ENCODE data around the gene MAP2.
A peak's percentile ranks its signal among the peaks of the same experiment; 100 is the strongest.

MAP2 gene

GRCh38 chr2:209382775-209383174 lies 41.1 kb upstream of the MAP2 start:
- H3K79me2 ChIP-seq (ENCODE audit: insufficient read depth, low read depth) = no peaks in the 10 kb centered on the region
- H3K4me3 ChIP-seq (IDR thresholded peaks at IDR 0.05; ENCODE audit: insufficient read depth, low read depth, low read length) = no peak overlapping the region
- H4K20me1 ChIP-seq (ENCODE audit: insufficient read depth) = no peaks in the 10 kb centered on the region
- no peak overlapping the region for H3K4me2 ChIP-seq
- no peak overlapping the region for H3K27ac ChIP-seq
- no peak overlapping the region; the same call in 1 of the 2 replicates for H2AFZ ChIP-seq (ENCODE audit: low read depth)
- no peak overlapping the region for H3K9ac ChIP-seq
- no peak for TF ChIP-seq CTCF (conservative IDR thresholded peaks at IDR 0.05; ENCODE audit: low read depth, low read length)
- H3K36me3 ChIP-seq (ENCODE audit: insufficient read depth) = no peaks in the 10 kb centered on the region
- no peaks in the 10 kb centered on the region for H3K27me3 ChIP-seq (ENCODE audit: insufficient read depth, low read depth)
- peaks cover 9% of the 10 kb centered on the region for H3K4me1 ChIP-seq (ENCODE audit: low read depth, poor library complexity, severe bottlenecking)

GRCh38 chr2:209383212-209383611 lies 40.6 kb upstream of the MAP2 start:
- Histone ChIP-seq H2AFZ (ENCODE audit: low read depth) (peak overlapping the region; percentile 39; the same call in 1 of the 2 replicates), H3K79me2 (ENCODE audit: insufficient read depth, low read depth) (no peaks in the 10 kb centered on the region), H3K4me1 (ENCODE audit: low read depth, poor library complexity, severe bottlenecking) (peaks cover 9% of the 10 kb centered on the region), H3K4me3 (IDR thresholded peaks at IDR 0.05; ENCODE audit: insufficient read depth, low read depth, low read length) (no peak overlapping the region), H3K27me3 (ENCODE audit: insufficient read depth, low read depth) (no peaks in the 10 kb centered on the region), H3K36me3 (ENCODE audit: insufficient read depth) (no peaks in the 10 kb centered on the region), H4K20me1 (ENCODE audit: insufficient read depth) (no peaks in the 10 kb centered on the region), H3K4me2 (no peak overlapping the region), H3K9ac (no peak overlapping the region), H3K27ac (no peak overlapping the region; the same call in 1 of the 2 replicates)
- no peak for TF ChIP-seq CTCF (conservative IDR thresholded peaks at IDR 0.05; ENCODE audit: low read depth, low read length)

- Histone ChIP-seq H3K27ac (no peak overlapping the region), H3K27me3 (ENCODE audit: insufficient read depth, low read depth) (no peaks in the 10 kb centered on the region), H3K36me3 (ENCODE audit: insufficient read depth) (no peaks in the 10 kb centered on the region), H4K20me1 (ENCODE audit: insufficient read depth) (no peaks in the 10 kb centered on the region), H3K4me1 (ENCODE audit: low read depth, poor library complexity, severe bottlenecking) (peaks cover 9% of the 10 kb centered on the region), H2AFZ (ENCODE audit: low read depth) (no peak overlapping the region), H3K4me3 (IDR thresholded peaks at IDR 0.05; ENCODE audit: insufficient read depth, low read depth, low read length) (no peak overlapping the region), H3K79me2 (ENCODE audit: insufficient read depth, low read depth) (no peaks in the 10 kb centered on the region), H3K4me2 (no peak overlapping the region), H3K9ac (no peak overlapping the region)
- TF ChIP-seq CTCF (conservative IDR thresholded peaks at IDR 0.05; ENCODE audit: low read depth, low read length) = no peak
Measured at GRCh38 chr2:209387389-209387788, 36.5 kb upstream of the MAP2 start.

DNA sequence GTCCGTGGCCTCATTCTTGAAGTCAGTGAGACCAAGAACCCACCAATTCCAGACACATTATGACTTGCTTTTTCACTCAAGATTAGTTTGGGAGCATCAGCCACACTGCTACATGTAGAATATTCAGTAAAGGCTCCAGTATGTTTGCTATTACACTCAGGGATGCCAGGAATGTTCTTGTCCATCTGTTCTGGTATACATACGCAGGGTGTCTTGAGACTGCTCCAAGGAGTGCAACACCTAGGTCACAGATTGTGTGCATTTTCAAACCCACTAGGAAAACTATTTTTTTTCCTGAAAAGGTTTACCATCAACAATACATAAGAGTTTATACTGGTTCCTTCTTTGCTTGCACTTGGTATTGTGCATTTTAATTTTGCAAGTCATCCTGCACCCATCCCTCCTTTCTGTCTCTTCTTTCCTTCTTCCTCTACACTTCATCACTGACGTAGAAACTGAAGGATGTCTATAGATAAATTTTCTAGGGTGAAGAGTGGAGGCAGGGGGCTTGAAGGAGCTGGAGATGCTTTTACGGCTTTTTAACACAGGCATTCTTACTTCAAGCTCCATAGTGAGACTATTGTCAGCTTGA lies 35.3 kb upstream of the MAP2 start:
- Histone ChIP-seq H3K4me3 (IDR thresholded peaks at IDR 0.05; ENCODE audit: insufficient read depth, low read depth, low read length) (no peak overlapping the region), H3K36me3 (ENCODE audit: insufficient read depth) (no peaks in the 10 kb centered on the region), H3K27me3 (ENCODE audit: insufficient read depth, low read depth) (no peaks in the 10 kb centered on the region), H3K9ac (no peak overlapping the region), H4K20me1 (ENCODE audit: insufficient read depth) (no peaks in the 10 kb centered on the region), H3K4me2 (no peak overlapping the region), H3K27ac (no peak overlapping the region), H3K4me1 (ENCODE audit: low read depth, poor library complexity, severe bottlenecking) (peaks cover 3% of the 10 kb centered on the region), H3K79me2 (ENCODE audit: insufficient read depth, low read depth) (no peaks in the 10 kb centered on the region), H2AFZ (ENCODE audit: low read depth) (no peak overlapping the region)
- TF ChIP-seq CTCF (conservative IDR thresholded peaks at IDR 0.05; ENCODE audit: low read depth, low read length) = no peak

Data from KMS-11 (cell line).